ENCODE measurements around the gene HOXD11.

GRCh38 chr2:176110415-176111308, 3.6 kb downstream of the HOXD11 start:
- peak in 1 of 6 experiments; percentile 14 for TF ChIP-seq CTCF (IDR thresholded peaks at IDR 0.05)
- no peak for TF ChIP-seq EP300 (IDR thresholded peaks at IDR 0.05)
- no peak for TF ChIP-seq POLR2A (IDR thresholded peaks at IDR 0.05)

Measured in upper lobe of left lung (tissue), 4 donors.